NCI-H128 (cell line): ENCODE results near the gene NCL.
"Not testable (repeated sequence)": the region's sequence is repeated elsewhere in the genome, so short reads cannot be mapped to it uniquely, and the experiment has no call there.

Experiments used
- DNase-seq: peaks from one replicate; lab custom pipeline; 2025; ENCODE audit not compliant: unreplicated experiment; lab: John Stamatoyannopoulos, UW

Gene NCL

GRCh38 chr2:231469583-231469950 is 5.3 kb upstream of the NCL start:
- no peak for DNase-seq

- DNase-seq = no peak
These were observed 3.6 kb upstream of the NCL start for GRCh38 chr2:231467613-231468530.

- DNase-seq = no peak
These were observed 2.8 kb upstream of the NCL start for GRCh38 chr2:231467016-231467545.

- DNase-seq = peak; percentile 74
These were observed 574 bp upstream of the NCL start for GRCh38 chr2:231464576-231465540.

GRCh38 chr2:231462729-231463465 is 1.4 kb downstream of the NCL start:
- DNase-seq = no peak

GRCh38 chr2:231461516-231461971 is 2.7 kb downstream of the NCL start:
- no peak for DNase-seq

GRCh38 chr2:231460841-231461240 is 3.4 kb downstream of the NCL start:
- not testable (repeated sequence) for DNase-seq

- DNase-seq = no peak
These were observed 4.0 kb downstream of the NCL start for GRCh38 chr2:231460073-231460835.

- no peak for DNase-seq
These were observed 5.9 kb downstream of the NCL start for GRCh38 chr2:231458368-231458767.

GRCh38 chr2:231457101-231457500 is 7.2 kb downstream of the NCL start:
- DNase-seq = no peak

GRCh38 chr2:231456295-231457004 is 7.8 kb downstream of the NCL start:
- no peak for DNase-seq

GRCh38 chr2:231455890-231456289 is 8.4 kb downstream of the NCL start:
- DNase-seq = no peak

GRCh38 chr2:231455222-231455621 is 9.1 kb downstream of the NCL start:
- no peak for DNase-seq

GRCh38 chr2:231454361-231454791 is 9.9 kb downstream of the NCL start:
- no peak for DNase-seq

- DNase-seq = no peak
These were observed 11.3 kb downstream of the NCL start for GRCh38 chr2:231452799-231453508.

- DNase-seq = no peak
These were observed 13.7 kb downstream of the NCL start for GRCh38 chr2:231450548-231450989.

- DNase-seq = no peak
These were observed 14.7 kb downstream of the NCL start for GRCh38 chr2:231449503-231450054.

- no peak for DNase-seq
These were observed 27.3 kb downstream of the NCL start for GRCh38 chr2:231436957-231437356.
